ENCODE measurements around the gene CTNNA3. TPM values are rescaled to one million over a fixed set of nuclear protein-coding genes. Genes with fewer than 3 reads are reported as not detected.

The CTNNA3 gene
- polyA plus RNA-seq, 4 donors, result 1.0 to 3.9 (median 2.9) TPM

DNA sequence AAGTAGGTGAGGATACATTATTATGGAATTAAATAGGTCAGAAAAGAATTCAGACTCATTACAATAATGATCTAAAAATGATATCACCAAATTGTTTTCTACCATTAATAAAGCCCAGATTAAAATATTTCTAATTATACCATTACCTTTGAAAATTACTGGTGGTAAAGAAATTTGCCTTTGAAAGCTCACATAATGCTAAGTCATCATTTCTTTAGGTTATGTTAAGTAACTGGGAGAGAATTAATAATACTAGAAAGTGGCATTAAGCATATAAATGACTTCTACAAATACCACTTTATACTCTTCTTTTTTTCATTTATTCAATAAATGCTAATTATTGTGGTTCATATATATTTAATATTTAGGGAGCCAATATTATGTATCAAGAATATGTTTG lies 1411.4 kb downstream of the CTNNA3 start:
- no peak for DNase-seq (ENCODE audit: low read depth in 4 of 4, low spot score in 3 of 4)

DNA sequence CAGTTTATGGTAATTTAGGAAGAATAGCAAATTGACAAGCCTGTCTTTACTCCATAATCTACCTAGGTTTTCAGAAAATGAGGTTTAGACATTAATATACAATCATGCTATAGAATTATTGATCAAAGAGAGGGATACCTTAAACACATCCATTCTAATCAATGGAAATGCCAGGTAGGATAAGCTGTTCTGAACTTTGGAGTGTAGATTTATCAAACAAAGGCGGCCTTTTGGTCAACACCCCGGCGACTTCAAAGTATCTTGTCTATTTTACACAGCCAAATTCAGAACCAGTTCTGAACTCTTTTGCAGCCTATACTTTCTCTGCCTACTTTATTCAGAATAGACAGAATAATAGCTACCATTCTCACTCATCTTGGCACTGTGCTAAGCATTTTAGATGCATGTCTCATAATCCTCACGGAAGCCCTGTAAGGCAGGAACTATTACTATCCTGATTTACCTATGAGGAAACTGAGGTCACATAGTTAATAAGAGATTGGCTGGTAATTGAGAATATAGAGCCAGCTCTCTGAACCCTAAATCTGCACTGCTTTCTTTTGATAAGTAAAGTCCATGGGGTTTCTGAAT lies 1412.0 kb downstream of the CTNNA3 start:
- no peak for DNase-seq (ENCODE audit: low read depth in 4 of 4, low spot score in 3 of 4)

DNA sequence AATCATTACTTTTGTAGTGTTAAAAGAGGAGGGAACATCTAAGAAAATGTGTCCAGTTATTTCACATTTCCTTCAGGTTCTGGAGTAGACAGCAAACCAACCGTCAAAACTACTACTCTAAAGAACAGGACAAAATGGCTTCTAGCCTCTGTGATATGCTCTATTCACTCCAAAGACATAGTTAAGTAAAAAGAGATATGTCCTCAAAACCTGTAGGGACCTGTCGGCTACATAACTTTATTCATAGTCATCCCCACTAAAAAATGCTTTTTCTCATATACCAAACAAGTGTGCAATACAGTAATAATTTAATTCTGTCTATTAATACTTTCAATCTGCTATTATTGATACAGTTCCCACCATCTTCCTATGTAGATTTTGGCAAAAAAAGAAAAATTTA lies 1412.9 kb downstream of the CTNNA3 start:
- no peak for DNase-seq (ENCODE audit: low read depth in 4 of 4, low spot score in 3 of 4)

DNA sequence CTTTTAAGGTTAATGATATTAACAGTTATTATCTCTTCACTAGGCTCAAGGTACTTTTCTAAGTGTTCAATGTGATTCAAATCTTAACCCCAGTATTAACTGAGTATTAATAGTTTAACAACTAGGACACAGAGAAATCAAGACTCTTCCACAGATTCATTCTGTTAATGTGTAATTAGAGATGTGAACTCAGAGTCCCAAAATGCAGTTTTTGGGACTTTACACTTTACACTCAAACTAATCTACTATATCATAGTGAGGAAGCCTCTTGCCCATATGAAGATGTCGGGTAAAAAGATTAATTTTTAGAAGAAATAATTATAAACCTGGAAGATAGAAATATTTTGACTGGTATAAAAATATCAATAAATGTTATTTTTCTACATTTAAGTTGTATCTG lies 1414.7 kb downstream of the CTNNA3 start:
- no peak for DNase-seq (ENCODE audit: low read depth in 4 of 4, low spot score in 3 of 4)

DNA sequence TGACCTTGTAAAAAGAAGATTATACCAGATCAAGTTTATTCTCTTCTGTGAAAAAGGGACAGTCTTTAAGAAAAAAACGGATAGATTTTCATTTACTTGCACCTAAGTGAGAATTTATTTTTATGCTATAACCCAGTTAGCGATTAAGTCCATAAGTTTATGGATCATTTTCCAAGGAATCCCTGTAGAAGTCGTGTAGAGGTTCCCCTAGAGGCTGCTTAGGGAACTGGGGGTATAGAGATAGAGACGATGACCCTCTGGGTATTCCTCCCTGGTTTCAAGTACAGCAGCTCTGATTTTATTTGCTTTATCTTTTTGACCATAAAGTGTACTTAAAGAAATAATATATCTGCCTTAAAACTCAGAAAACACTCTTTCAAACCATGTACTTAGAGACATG lies 1418.5 kb downstream of the CTNNA3 start:
- no peak for DNase-seq (ENCODE audit: low read depth in 4 of 4, low spot score in 3 of 4)

DNA sequence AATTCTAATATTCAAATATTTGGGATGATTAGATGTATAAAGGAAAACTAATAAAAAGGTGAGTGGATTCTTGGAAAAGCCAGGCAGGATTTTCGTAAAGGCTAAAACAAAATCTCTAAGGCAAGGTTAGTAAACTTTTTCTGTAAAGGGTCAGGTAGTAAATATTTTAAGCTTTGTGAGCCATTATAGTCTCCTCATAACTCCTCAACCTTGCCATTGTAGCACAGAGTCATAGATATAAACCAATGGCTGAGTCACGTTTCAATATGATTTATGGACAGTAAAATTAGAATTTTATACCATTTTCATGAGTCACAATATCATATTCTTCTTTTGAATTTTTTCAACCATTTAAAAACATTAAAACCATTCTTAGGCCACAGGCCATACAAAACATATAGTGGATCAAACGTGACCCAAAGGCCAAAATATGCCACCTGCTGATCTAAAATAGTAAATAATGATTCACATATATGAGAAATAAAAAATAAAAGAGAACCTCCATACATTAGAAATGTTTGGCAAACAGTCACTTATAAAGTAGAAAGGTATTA lies 1422.0 kb downstream of the CTNNA3 start:
- no peak for DNase-seq (ENCODE audit: low read depth in 4 of 4, low spot score in 3 of 4)

DNA sequence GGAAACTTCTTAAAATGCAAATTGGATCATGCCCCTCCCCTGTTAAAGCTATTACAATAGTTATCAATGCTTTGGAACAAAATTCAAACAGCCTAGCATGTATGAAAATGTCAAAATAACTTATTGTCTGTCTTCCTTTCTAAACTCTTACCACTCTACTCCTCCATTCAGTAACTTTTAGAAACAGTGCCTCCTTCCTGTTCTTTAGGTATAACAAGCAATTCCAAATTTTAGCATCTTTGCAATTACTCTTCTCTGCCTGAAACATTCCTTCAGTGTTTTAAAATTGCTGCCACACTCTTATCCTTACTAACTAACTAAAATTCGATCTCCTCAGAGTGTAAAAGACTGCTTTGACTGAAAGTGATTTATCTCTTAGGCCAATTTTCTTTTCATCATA lies 1430.6 kb downstream of the CTNNA3 start:
- DNase-seq (ENCODE audit: low read depth in 4 of 4, low spot score in 3 of 4), result no peak

DNA sequence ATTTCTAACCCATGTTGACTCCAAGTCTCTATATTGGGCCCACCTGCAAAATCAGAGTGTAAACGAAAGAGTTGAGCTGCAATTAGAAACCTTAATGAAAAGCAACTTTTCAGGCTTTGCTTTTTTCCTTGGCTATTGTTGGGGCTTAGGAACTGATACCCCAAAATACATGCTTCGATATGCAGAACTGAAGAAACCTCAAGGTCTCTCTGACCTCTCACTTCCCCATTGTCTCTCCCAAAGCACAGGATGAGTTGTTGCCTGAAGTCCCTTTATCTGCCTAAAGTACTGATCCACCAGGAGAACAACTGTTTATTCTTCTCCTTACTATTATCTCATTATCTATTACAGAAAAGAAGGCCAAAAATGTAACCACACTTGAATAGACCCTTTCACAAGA lies 1436.2 kb downstream of the CTNNA3 start:
- DNase-seq (ENCODE audit: low read depth in 4 of 4, low spot score in 3 of 4), result no peak

DNA sequence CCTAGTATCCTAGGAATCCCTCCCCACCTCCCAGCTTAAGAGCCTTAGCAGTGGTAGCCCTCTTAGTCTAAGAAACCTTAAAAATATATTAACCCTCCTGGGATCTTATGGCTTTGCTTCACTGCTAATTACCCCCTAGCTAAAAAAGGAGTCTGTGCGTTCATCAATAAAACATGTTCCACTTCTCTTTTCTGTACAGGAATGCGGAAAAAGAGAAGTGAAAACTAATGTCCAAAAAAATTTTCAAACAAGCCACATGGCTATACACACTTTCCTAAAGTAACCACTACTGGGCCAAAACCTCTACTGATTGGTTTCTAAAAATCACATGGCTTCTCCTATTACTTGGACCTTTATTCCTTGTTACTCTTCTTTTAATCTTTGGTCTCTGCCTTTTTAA lies 1437.3 kb downstream of the CTNNA3 start:
- no peak for DNase-seq (ENCODE audit: low read depth in 4 of 4, low spot score in 3 of 4)

DNA sequence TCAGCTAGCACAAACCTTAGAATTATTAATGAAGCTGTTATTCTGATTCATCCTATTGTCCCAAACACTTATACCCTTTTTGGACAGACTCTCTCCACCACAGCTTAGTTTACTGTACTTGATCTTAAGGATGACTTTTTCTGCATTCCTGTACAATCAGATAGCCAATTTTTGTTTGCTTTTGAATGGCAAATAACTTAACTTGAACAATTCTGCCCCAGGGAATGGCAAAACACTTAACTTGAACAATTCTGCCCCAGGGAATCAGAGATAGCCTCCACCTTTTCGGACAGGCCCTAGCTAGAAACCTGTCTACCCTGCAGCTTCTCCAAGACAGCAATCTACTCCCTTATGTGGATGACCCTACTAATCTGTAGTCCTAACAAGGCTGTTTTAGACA lies 1438.2 kb downstream of the CTNNA3 start:
- DNase-seq (ENCODE audit: low read depth in 4 of 4, low spot score in 3 of 4), result no peak

DNA sequence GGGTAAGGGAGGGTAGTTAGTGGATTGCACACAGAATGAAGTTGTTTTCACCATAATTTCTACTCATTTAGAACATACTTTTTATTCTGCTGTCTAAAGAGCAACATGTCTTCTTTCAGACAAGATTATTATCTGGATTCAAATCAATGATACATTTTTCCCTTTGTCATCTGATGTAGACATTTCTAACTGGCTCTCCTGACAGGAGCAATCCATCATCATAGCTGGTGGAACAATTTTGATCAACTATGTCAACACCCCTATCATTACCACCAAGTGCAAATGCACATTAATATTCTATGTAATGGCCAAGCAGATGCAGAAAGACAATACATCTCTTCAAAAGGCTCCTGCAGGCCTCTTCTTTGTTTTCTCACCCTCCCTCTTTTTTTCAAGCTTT lies 1443.0 kb downstream of the CTNNA3 start:
- DNase-seq (ENCODE audit: low read depth in 4 of 4, low spot score in 3 of 4), result no peak

DNA sequence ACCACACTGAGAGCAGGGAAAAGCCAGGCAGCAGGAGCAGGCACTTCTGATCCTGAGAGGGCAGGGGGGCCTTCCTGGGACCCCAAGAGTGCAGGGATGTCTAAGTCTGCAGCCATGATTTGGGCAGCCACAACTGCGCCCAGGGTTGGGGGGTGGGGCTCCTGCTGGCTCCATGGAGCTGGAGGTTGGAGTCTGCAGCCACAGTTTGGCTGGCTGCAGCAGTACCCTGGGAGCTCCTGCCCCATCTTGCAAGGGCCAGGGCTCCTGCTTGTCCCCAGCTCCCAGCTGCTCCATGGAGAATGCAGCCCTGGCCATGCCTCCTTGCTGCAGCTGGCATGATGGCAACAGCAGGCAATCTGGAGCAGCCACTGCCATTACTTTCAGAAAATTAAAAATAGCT lies 1449.8 kb downstream of the CTNNA3 start:
- no peak for DNase-seq (ENCODE audit: low read depth in 4 of 4, low spot score in 3 of 4)

DNA sequence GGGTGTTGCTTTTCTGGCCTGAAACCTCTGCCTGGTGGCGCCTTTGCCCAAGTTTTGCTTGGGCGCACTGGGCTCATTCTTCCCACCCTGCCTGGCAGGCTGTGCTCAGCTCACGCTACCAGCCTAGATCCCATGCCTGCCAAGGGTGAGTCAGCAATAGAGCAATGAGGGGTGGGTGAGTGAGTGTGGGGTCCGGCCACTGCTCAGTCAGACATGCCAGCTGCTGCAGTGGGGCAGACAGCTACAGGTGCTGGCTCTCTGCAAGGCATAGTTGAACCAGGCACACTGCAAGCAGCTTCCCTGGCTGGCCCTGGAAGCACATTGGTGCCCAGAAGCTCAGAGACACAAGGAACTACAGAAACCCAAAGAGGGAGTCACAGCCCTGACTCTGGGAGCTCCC lies 1451.0 kb downstream of the CTNNA3 start:
- no peak for DNase-seq (ENCODE audit: low read depth in 4 of 4, low spot score in 3 of 4)

DNA sequence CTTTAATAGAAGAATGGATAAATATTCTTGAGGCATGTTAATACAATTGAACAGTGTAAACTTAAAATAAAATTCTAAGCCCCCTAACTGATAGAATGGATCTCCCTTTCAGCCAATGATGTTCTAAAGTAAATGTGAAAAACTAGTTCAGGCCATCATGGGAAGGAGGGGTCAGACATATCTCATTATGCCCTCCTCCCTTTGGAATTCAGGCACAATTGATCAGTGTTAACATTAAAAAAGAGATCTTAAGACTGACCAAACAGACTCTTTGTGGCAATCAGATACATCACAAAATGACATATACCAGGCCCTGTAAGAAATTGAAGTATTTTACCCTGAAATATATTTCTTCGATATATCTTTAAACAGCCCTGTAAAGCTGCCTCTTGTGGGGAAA lies 1453.1 kb downstream of the CTNNA3 start:
- no peak for DNase-seq (ENCODE audit: low read depth in 4 of 4, low spot score in 3 of 4)

DNA sequence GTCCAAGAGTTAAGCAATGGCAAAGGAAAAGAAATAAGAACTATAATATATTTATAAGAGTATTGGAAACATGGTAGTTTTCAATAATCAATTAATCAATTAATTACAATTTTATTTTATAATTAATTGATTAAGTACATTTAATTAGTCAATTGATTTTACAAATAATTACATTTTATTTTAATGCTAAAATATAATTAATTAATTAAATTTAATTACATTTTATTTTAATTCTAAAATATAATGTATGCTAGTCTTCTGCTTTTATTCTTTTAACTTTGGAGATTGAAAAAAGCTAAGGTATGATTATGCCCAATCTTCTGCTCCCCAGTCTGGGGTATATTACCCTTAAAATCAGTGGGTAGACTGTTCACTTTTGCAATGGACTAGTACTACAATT lies 1456.9 kb downstream of the CTNNA3 start:
- no peak for DNase-seq (ENCODE audit: low read depth in 4 of 4, low spot score in 3 of 4)

DNA sequence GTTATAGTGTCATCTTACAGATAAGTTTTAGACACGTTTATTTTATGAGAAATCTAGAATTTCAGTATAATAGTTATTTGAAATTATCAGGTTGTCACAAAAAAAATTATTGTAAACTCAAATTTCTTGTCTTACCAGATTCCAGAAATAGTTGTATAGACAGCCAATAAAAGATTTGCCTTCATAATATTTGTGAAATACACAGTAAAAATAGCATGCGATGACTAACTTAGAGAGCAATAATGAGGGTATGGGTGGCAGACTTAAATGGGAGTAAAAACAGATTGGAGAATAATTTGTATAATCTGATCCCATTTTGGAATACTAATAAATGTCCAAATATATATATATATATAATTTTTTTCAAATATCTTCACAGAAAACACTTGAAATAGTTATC lies 1457.7 kb downstream of the CTNNA3 start:
- DNase-seq (ENCODE audit: low read depth in 4 of 4, low spot score in 3 of 4), result no peak

DNA sequence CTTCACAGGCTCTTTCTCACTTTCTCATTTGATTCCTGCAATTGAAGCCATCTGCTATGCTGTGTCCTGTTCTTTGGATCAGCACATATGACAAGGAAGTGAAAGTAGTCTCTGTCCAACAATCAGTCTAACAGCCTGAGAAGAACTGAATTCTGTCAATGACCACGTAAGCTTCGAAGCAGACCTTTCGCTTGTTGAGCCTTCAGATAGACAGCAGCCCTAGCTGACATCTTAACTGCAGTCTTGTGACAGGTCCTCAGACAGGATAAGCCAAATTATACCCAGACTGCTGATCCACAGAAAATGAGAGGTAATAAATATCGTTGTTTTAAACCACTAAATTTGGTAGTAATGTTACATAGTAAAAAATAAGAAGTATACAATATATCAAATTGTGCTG lies 1461.1 kb downstream of the CTNNA3 start:
- no peak for DNase-seq (ENCODE audit: low read depth in 4 of 4, low spot score in 3 of 4)

DNA sequence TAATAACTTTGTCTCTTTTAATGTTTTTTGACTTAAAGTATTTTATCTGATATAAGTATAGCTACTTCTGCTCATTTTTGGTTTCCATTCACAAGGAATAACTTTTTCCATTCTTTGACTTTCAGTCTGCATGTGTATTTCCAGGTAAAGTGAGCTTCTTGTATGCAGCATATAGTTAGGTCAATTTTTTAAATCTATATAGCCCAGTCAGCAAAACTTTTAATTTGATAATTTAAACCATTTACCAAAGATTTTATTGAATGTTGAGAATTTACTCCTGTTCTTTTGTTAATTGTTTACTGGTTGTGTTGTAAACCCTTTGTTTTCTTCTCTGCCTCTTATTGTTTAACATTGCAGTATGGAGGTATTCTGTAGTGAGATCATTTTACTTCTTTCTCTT lies 1467.1 kb downstream of the CTNNA3 start:
- no peak for DNase-seq (ENCODE audit: low read depth in 4 of 4, low spot score in 3 of 4)

DNA sequence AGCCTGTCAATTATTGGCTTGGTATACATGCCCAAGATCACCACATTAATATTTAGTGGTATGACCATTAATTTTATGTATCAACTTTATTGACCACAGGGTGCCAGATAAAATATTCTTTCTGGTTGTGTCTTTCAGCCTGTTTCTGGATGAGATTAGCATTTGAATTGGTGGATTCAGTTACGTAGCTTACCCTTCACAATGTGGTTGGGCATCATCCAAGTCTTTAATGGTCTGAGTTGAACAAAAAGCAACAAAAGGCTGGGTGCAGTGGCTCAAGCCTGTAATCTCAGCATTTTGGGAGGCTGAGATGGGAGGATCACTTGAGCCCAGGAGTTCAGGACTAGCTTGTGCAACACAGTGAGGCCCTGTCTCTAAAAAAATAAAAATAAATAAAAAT lies 1472.3 kb downstream of the CTNNA3 start:
- no peak for DNase-seq (ENCODE audit: low read depth in 4 of 4, low spot score in 3 of 4)

DNA sequence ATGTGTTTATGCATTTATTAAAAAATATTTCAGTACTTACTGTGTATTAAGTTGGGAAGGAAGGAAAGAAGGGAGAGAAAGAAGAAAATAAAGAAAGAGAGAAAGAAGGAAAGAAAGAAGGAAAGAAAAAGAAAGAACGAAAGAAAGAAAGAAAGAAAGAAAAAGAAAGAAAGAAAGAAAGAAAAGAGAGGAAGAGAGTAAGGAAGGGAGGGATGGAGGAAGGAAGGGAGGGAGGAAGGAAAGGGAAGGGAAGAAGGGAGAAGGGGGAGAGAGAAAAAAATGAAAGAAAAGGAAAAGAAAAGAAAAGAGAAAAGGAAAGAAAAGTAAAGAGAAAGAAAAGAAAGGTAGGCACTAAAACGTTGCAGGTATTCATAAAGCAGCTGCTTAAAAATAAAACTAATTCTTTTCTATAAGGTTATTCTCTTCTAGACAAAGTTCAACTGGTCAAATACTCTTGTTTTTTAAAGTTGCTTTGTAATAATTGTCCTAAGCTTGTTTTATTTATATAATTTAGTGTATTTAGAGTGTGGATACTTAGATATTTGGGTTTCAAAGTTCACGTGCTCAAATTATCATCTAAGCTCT lies 1473.4 kb downstream of the CTNNA3 start:
- no peak for DNase-seq (ENCODE audit: low read depth in 4 of 4, low spot score in 3 of 4)

DNA sequence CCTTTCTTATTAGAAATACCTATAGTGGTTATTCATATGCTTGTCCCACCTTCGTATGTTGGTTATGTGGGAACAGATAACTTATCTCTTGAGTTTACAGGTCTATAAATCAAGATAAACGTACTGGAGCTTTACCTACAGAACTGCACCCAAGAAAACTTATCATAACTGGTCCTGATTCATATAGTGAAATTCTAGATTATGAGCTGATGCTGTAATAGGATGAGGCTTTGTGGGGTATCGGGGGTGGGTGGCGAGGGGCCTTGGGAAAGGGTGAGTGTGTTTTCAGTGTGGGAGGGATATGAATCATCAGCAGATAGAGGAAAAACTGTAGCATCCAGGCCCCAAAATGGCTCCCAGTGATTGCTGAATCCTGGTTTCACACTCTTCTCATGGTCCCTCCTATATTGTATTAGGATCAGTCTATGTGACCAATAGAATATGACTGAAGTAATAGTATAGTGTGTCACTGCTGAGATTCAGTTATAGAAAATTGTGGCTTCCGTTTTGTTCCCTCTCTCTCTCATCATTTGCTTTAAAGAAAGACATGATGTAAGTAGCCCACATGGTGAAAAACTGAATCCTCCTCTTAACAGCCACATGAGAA lies 1476.9 kb downstream of the CTNNA3 start:
- DNase-seq (ENCODE audit: low read depth in 4 of 4, low spot score in 3 of 4), result no peak

DNA sequence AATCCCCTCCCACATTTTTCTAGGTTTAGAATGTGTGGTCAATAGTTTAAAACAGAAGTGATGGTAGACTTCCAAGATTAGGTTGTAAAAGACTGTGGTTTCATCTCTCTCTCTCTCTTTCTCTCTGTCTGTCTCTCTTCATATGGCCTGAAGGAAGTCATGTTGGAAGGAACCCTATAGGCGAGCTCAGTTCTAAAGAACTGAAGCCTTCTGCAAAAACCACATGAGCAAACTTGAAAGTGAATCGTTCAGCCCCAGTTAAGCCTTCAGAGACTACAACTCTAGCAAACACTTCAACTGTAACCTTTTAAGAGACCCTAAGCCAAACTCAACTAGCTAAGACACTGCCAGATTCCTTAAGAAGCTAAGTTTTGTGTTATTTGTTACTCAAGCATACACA lies 1477.7 kb downstream of the CTNNA3 start:
- DNase-seq (ENCODE audit: low read depth in 4 of 4, low spot score in 3 of 4), result no peak
